Parathyroid adenoma (tissue), 2 donors: ENCODE results near the gene RBBP8NL.

Source experiments
- H2AFZ ChIP-seq: fragments of 300-600 bp; sonication (generic); one replicate; pipeline ENCODE4 v1.7.0; 2017; ENCODE audit warnings: antibody characterized with exemption, mild to moderate bottlenecking
- H3K27ac ChIP-seq: fragments of 300-600 bp; sonication (generic); one replicate; pipeline ENCODE4 v1.7.0; 2017
- H3K27me3 ChIP-seq: fragments of 300-600 bp; sonication (generic); one replicate; pipeline ENCODE4 v1.7.0; 2017; ENCODE audit warnings: low read length; ENCODE audit not compliant: control insufficient read depth, insufficient read depth
- H3K36me3 ChIP-seq: fragments of 300-600 bp; sonication (generic); one replicate; pipeline ENCODE4 v1.7.0; 2017; ENCODE audit warnings: low read length; ENCODE audit not compliant: control insufficient read depth, insufficient read depth
- H3K4me1 ChIP-seq: fragments of 300-600 bp; sonication (generic); one replicate; pipeline ENCODE4 v1.7.0; 2017; ENCODE audit warnings: control low read depth
- H3K4me2 ChIP-seq: fragments of 300-600 bp; sonication (generic); one replicate; pipeline ENCODE4 v1.7.0; 2017; ENCODE audit warnings: low read length
- H3K4me3 ChIP-seq: fragments of 300-600 bp; sonication (generic); one replicate; pipeline ENCODE4 v1.7.0; 2017; ENCODE audit warnings: low read depth, low read length
- H3K79me2 ChIP-seq: fragments of 300-600 bp; sonication (generic); one replicate; pipeline ENCODE4 v1.7.0; 2017; ENCODE audit warnings: control low read depth
- H3K9ac ChIP-seq: fragments of 300-600 bp; sonication (generic); one replicate; pipeline ENCODE4 v1.7.0; 2017; ENCODE audit warnings: mild to moderate bottlenecking
- H3K9me3 ChIP-seq: fragments of 300-600 bp; sonication (generic); one replicate; pipeline ENCODE4 v1.7.0; 2017; ENCODE audit warnings: low read length; ENCODE audit not compliant: control insufficient read depth
- CTCF ChIP-seq: fragments of 300-600 bp; sonication (generic); IDR thresholded peaks from one replicate; pipeline ENCODE4 v1.7.0; 2017; ENCODE audit warnings: antibody characterized with exemption, mild to moderate bottlenecking
- donor health status: primary hyperparathyroidism.

The RBBP8NL gene

GRCh38 chr20:62470459-62470858 lies 43.1 kb upstream of the RBBP8NL start:
- Histone ChIP-seq H3K27ac (no peak overlapping the region), H3K4me1 (no peaks in the 10 kb centered on the region), H2AFZ (no peak overlapping the region), H3K27me3 (no peaks in the 10 kb centered on the region), H3K9ac (no peak overlapping the region), H3K79me2 (no peaks in the 10 kb centered on the region), H3K4me3 (no peak overlapping the region), H3K36me3 (no peaks in the 10 kb centered on the region), H3K9me3 (no peaks in the 10 kb centered on the region), H3K4me2 (no peak overlapping the region)
- no peak for TF ChIP-seq CTCF

- Histone ChIP-seq H3K9ac (no peak overlapping the region), H3K27ac (no peak overlapping the region), H2AFZ (no peak overlapping the region), H3K27me3 (no peaks in the 10 kb centered on the region), H3K36me3 (no peaks in the 10 kb centered on the region), H3K9me3 (no peaks in the 10 kb centered on the region), H3K4me2 (no peak overlapping the region), H3K4me1 (no peaks in the 10 kb centered on the region), H3K79me2 (no peaks in the 10 kb centered on the region), H3K4me3 (no peak overlapping the region)
- no peak for TF ChIP-seq CTCF
Measured at GRCh38 chr20:62470001-62470400, 42.7 kb upstream of the RBBP8NL start.

- H3K9ac ChIP-seq, result no peak overlapping the region
- TF ChIP-seq CTCF, result no peak
- H3K4me1 ChIP-seq, result no peaks in the 10 kb centered on the region
- H3K4me2 ChIP-seq, result no peak overlapping the region
- no peaks in the 10 kb centered on the region for H3K79me2 ChIP-seq
- H3K9me3 ChIP-seq, result no peaks in the 10 kb centered on the region
- no peak overlapping the region for H3K4me3 ChIP-seq
- no peak overlapping the region for H3K27ac ChIP-seq
- H3K27me3 ChIP-seq, result no peaks in the 10 kb centered on the region
- no peaks in the 10 kb centered on the region for H3K36me3 ChIP-seq
- no peak overlapping the region for H2AFZ ChIP-seq
Measured at GRCh38 chr20:62469352-62469751, 42.0 kb upstream of the RBBP8NL start.

- Histone ChIP-seq H3K4me2 (no peak overlapping the region), H3K4me1 (no peaks in the 10 kb centered on the region), H3K79me2 (no peaks in the 10 kb centered on the region), H3K4me3 (no peak overlapping the region), H3K9ac (no peak overlapping the region), H3K27ac (no peak overlapping the region), H3K36me3 (no peaks in the 10 kb centered on the region), H3K9me3 (no peaks in the 10 kb centered on the region), H3K27me3 (no peaks in the 10 kb centered on the region), H2AFZ (no peak overlapping the region)
- TF ChIP-seq CTCF, result no peak
Measured at GRCh38 chr20:62466806-62467537, 39.6 kb upstream of the RBBP8NL start.
